Stomach (tissue), 9 donors: Measurements from ENCODE around the gene UTP3. TPM values are rescaled to one million over a fixed set of nuclear protein-coding genes. Genes with fewer than 3 reads are reported as not detected.

Experiments
- DNase-seq, 2 donors: peaks; one replicate each; pipeline versions ENCODE4 v3.0.0 to v3.0.0-alpha.2; 2013 to 2019
- H3K27ac ChIP-seq, 5 donors: fragments of 200-600 bp in 4 of 5; sonication (generic) in 4 of 5; one replicate each; pipeline ENCODE4 v1.5.1; 2013 to 2019; ENCODE audit warnings: mild to moderate bottlenecking in 1 of 5, moderate library complexity in 1 of 5
- H3K27me3 ChIP-seq, 3 donors: fragments of 200-600 bp; sonication (generic); one replicate each; pipeline ENCODE4 v1.5.1; 2017 to 2019; ENCODE audit warnings: mixed run types in 1 of 3
- H3K36me3 ChIP-seq, 4 donors: fragments of 200-600 bp; sonication (generic); 1 replicate in 3 of 4; 2 replicates in 1 of 4; pipeline ENCODE4 v1.5.1; 2016 to 2019
- H3K4me1 ChIP-seq, 4 donors: fragments of 200-600 bp; sonication (generic); one replicate each; pipeline ENCODE4 v1.5.1; 2016 to 2019
- H3K4me3 ChIP-seq, 4 donors: fragments of 200-600 bp; sonication (generic) in 3 of 4; one replicate each; pipeline ENCODE4 v1.5.1; 2016 to 2019; ENCODE audit warnings: mild to moderate bottlenecking in 1 of 4
- H3K9me3 ChIP-seq, 4 donors: fragments of 200-600 bp; sonication (generic); one replicate each; pipeline ENCODE4 v1.5.1; 2016 to 2019
- CTCF ChIP-seq, 7 experiments: fragments of 450-650 bp in 4 of 7; fragments of 200-600 bp in 3 of 7; sonication (generic) in 3 of 7; IDR thresholded peaks; one replicate each; pipeline ENCODE4 v1.5.1; 2016 to 2019; ENCODE audit warnings: antibody characterized with exemption in 7 of 7, control low read depth in 2 of 7, mild to moderate bottlenecking in 1 of 7
- EP300 ChIP-seq: sonication (generic); formaldehyde crosslinking; IDR thresholded peaks from one replicate; pipeline ENCODE4 v1.6.1; 2017; ENCODE audit warnings: antibody characterized with exemption
- POLR2A ChIP-seq, 4 donors: fragments of 450-650 bp; IDR thresholded peaks; one replicate each; pipeline ENCODE4 v1.6.1; 2016; ENCODE audit warnings: antibody characterized with exemption in 4 of 4, control low read depth in 2 of 4, mild to moderate bottlenecking in 1 of 4, moderate library complexity in 1 of 4
- POLR2AphosphoS5 ChIP-seq, 3 donors: sonication (generic); formaldehyde crosslinking; IDR thresholded peaks; one replicate each; pipeline ENCODE4 v1.6.1; 2016; ENCODE audit warnings: antibody characterized with exemption in 3 of 3
- WGBS, 5 donors: extraction: QIAGEN DNeasy Blood & Tissue Kit in 3 of 5; methylation state at CpG; one replicate each; pipeline versions ENCODE4 v1.1.5 to v1.1.7; 2013 to 2018; 5-methylcytosine and 5-hydroxymethylcytosine counted together
- intact Hi-C: fragments of 100-400 bp; cut with DNase I; formaldehyde crosslinking; loops from one replicate; pipeline ENCODE4 v1.15.1; 2023; ENCODE audit warnings: low total_unique reads
- polyA plus RNA-seq, 3 donors: library from polyadenylated mRNA; stranded (reverse); fragments of 200-250 nt; gene quantifications; one replicate each; pipeline ENCODE4 v1.2.3, GENCODE V29; 2013
- total RNA-seq, 5 donors: library from RNA; depleted of rRNA; stranded (reverse); fragments of >200 nt; gene quantifications; one replicate each; pipeline versions ENCODE4 v1.1.0 to v1.2.3, GENCODE V29; 2014 to 2016
- donor health status: healthy with polysubstance abuse.
- donor health status: Bipolar disorder and iron deficiency.
- donor health status: healthy.

Gene UTP3
- total and polyA plus RNA-seq, 8 donors, result 11.3 to 22.2 (median 18.5) TPM

DNA sequence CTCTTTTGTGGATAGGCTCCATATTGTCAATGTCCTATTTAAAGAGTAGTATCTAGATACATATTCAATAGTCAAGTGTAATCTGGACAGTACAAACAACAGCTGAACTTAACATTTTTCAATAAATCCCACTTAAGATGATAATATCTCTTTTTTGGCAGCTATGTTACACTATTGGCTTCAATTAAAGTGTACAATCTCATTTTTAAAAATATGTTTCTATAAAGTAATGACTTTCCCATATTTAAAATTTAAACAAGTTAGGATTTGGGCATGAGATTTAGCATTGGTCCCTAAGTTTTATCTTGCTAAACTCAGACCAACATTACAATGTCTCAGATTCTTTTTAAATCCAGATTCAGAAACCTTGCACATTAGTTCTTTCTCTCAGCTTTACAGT lies 14.1 kb upstream of the UTP3 start:
- Histone ChIP-seq H3K27me3 (no peaks in the 10 kb centered on the region), H3K36me3 (no peaks in the 10 kb centered on the region), H3K4me3 (no peak overlapping the region), H3K4me1 (no peaks in the 10 kb centered on the region), H3K27ac (no peak overlapping the region), H3K9me3 (no peaks in the 10 kb centered on the region)
- intact Hi-C loops, result no loop called here
- DNase-seq, result no peak
- TF ChIP-seq POLR2A (IDR thresholded peaks at IDR 0.05) (no peak), POLR2AphosphoS5 (IDR thresholded peaks at IDR 0.05) (no peak), CTCF (IDR thresholded peaks at IDR 0.05) (no peak), EP300 (no peak)

GRCh38 chr4:70674731-70675130 lies 13.6 kb upstream of the UTP3 start:
- WGBS, 5 donors, result 28 to 56% (median 37%) methylated on average over 1 of the region's 1 CpG
- no peaks in the 10 kb centered on the region for H3K4me1 ChIP-seq
- intact Hi-C loops, result no loop called here
- TF ChIP-seq CTCF (IDR thresholded peaks at IDR 0.05), result no peak
- no peak overlapping the region for H3K4me3 ChIP-seq
- H3K27me3 ChIP-seq, result no peaks in the 10 kb centered on the region
- H3K27ac ChIP-seq, result no peak overlapping the region
- H3K36me3 ChIP-seq, result no peaks in the 10 kb centered on the region
- no peaks in the 10 kb centered on the region for H3K9me3 ChIP-seq
- no peak for DNase-seq

DNA sequence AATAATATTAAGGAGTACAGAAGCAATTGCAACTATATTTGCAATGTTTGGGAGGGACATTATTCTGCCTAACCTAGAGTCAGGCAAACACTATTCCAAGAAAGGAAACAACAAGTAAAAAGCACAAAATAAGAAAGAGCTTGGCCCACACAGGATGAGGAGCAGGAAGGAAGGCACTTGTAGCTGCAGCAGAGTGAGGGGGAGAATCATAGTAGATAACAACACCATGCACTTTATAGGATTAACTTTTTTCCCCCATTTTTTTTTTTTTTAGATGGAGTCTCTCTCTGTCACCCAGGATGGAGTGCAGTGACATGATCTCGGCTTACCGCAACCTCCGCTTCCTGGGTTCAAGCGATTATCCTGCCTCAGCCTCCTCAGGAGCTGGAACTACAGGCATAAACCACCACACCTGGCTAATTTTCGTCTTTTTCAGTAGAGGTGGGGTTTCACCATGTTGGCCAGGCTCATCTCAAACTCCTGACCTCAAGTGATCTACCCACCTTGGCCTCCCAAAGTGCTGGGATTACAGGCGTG lies 11.7 kb upstream of the UTP3 start:
- H3K4me3 ChIP-seq, result no peak overlapping the region
- no peak overlapping the region for H3K27ac ChIP-seq
- no peaks in the 10 kb centered on the region for H3K9me3 ChIP-seq
- TF ChIP-seq CTCF (IDR thresholded peaks at IDR 0.05), result no peak
- no peak for TF ChIP-seq POLR2A (IDR thresholded peaks at IDR 0.05)
- TF ChIP-seq EP300, result no peak
- no peak for TF ChIP-seq POLR2AphosphoS5 (IDR thresholded peaks at IDR 0.05)
- H3K36me3 ChIP-seq, result no peaks in the 10 kb centered on the region
- DNase-seq, result no peak
- H3K4me1 ChIP-seq, result no peaks in the 10 kb centered on the region
- intact Hi-C loops, result no loop called here
- no peaks in the 10 kb centered on the region for H3K27me3 ChIP-seq
- 90 to 95% (median 93%) methylated on average over 6 of the region's 6 CpGs for WGBS, 5 donors

GRCh38 chr4:70678383-70678999 lies 9.8 kb upstream of the UTP3 start:
- DNase-seq, result no peak
- H3K4me1 ChIP-seq, result no peaks in the 10 kb centered on the region
- H3K9me3 ChIP-seq, result no peaks in the 10 kb centered on the region
- no peak overlapping the region for H3K27ac ChIP-seq
- intact Hi-C loops, result no loop called here
- WGBS, 5 donors, result 69 to 94% (median 83%) methylated on average over 1 of the region's 1 CpG
- H3K27me3 ChIP-seq, result no peaks in the 10 kb centered on the region
- no peak for TF ChIP-seq POLR2AphosphoS5 (IDR thresholded peaks at IDR 0.05)
- no peak for TF ChIP-seq CTCF (IDR thresholded peaks at IDR 0.05)
- TF ChIP-seq EP300, result no peak
- TF ChIP-seq POLR2A (IDR thresholded peaks at IDR 0.05), result no peak
- no peak overlapping the region for H3K4me3 ChIP-seq
- H3K36me3 ChIP-seq, result no peaks in the 10 kb centered on the region
